GM18868 (cell line): ENCODE results near the gene NMNAT1.
"Not testable (repeated sequence)": the region's sequence is repeated elsewhere in the genome, so short reads cannot be mapped to it uniquely, and the experiment has no call there.

Source experiments
- ATAC-seq: cut with Tn5 transposase; IDR thresholded peaks from one replicate; pipeline ENCODE4 v1.9.1; 2021; ENCODE audit warnings: mild to moderate bottlenecking, moderate library complexity; ENCODE audit not compliant: unreplicated experiment

The NMNAT1 gene

GRCh38 chr1:10014016-10014415 lies 70.7 kb downstream of the NMNAT1 start:
- no peak for ATAC-seq

GRCh38 chr1:10019561-10019960 lies 76.3 kb downstream of the NMNAT1 start:
- no peak for ATAC-seq

GRCh38 chr1:10020086-10020485 lies 76.8 kb downstream of the NMNAT1 start:
- no peak for ATAC-seq

GRCh38 chr1:10020678-10021077 lies 77.4 kb downstream of the NMNAT1 start:
- not testable (repeated sequence) for ATAC-seq

- not testable (repeated sequence) for ATAC-seq
Observed at GRCh38 chr1:10021992-10022391, 78.7 kb downstream of the NMNAT1 start.

DNA sequence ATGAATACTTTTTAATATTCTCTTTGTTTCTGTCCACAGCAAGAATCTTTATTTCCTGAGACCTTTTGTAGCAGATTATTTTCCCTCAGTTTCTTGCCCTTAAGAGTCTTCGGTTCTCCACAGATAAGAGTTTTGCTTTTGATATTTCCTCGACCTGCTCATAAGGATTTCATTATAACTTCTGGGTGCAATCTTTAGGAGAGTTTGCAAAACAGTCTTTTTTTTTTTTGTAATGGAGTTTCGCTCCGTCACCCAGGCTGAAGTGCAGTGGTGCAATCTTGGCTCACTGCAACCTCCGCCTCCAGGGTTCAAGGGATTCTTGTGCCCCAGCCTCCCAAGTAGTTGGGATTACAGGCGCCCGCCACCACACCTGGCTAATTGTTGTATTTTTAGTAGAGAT lies 79.4 kb downstream of the NMNAT1 start:
- no peak for ATAC-seq

- no peak for ATAC-seq
Observed at GRCh38 chr1:10025354-10025753, 82.1 kb downstream of the NMNAT1 start.

DNA sequence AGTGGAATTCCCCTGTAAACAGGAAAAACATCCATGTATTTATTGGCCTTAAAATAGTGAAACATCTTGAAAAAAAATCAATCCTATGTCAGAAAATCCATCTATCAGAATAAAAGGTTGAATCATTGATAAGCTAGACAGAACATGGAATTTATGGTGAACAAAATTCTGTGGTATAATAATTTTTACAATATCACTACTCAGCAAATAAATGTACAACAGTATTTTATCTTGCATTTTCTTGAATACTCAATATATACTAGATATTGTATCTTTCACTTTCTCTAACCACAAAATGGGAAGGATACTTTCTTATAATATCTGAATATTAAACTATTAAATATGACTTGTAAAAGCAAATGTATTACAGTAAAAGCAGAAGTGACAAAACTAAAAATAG lies 83.8 kb downstream of the NMNAT1 start:
- ATAC-seq: no peak

GRCh38 chr1:10028956-10029500 lies 85.8 kb downstream of the NMNAT1 start:
- ATAC-seq: not testable (repeated sequence)

GRCh38 chr1:10031461-10031860 lies 88.2 kb downstream of the NMNAT1 start:
- ATAC-seq: no peak

- peak; percentile 95 for ATAC-seq
Observed at GRCh38 chr1:10032590-10033358, 89.5 kb downstream of the NMNAT1 start, which contains the start of gene UBE4B. Gene UBE4B, plus strand, starts transcription at chr1:10032958. Its CDS starts 713 bp downstream, at chr1:10033671.

GRCh38 chr1:10033359-10033845 lies 90.1 kb downstream of the NMNAT1 start:
- ATAC-seq: peak; percentile 6
